Measurements from ENCODE around the gene SERPINI2. TPM values are rescaled to one million over a fixed set of nuclear protein-coding genes. Genes with fewer than 3 reads are reported as not detected.
"Not testable (repeated sequence)": the region's sequence is repeated elsewhere in the genome, so short reads cannot be mapped to it uniquely, and the experiment has no call there.

The SERPINI2 gene
- total and polyA plus RNA-seq, 4 donors, result 0.49 to 0.64 (median 0.51) TPM; not detected in 1

- H3K27me3 ChIP-seq (ENCODE audit: control insufficient read depth in 1 of 2, insufficient read depth in 2 of 2, low read length in 1 of 2); H3K27ac ChIP-seq (ENCODE audit: low read depth in 1 of 2, low read length in 2 of 2); ATAC-seq (ENCODE audit: low FRiP score); H3K4me1 ChIP-seq (ENCODE audit: control insufficient read depth in 1 of 2, insufficient read depth in 2 of 2, low read length in 2 of 2); intact Hi-C loops (cut with DNase I); H3K36me3 ChIP-seq (ENCODE audit: control insufficient read depth in 1 of 2, insufficient read depth in 2 of 2, low read length in 1 of 2); H3K9me3 ChIP-seq (ENCODE audit: control insufficient read depth, low read length); H3K4me3 ChIP-seq (ENCODE audit: low read length in 2 of 2); DNase-seq: not testable (repeated sequence)
- 84 to 88% methylated on average over 4 of the region's 4 CpGs for WGBS, 2 donors
Observed at GRCh38 chr3:167422396-167422795, 51.4 kb downstream of the SERPINI2 start.

GRCh38 chr3:167409611-167410010 is 64.2 kb downstream of the SERPINI2 start:
- no peaks in the 10 kb centered on the region for H3K36me3 ChIP-seq (ENCODE audit: control insufficient read depth in 1 of 2, insufficient read depth in 2 of 2, low read length in 1 of 2)
- H3K27ac ChIP-seq (ENCODE audit: low read depth in 1 of 2, low read length in 2 of 2), result no peak overlapping the region
- H3K27me3 ChIP-seq (ENCODE audit: control insufficient read depth in 1 of 2, insufficient read depth in 2 of 2, low read length in 1 of 2), result no peaks in the 10 kb centered on the region
- 79 to 85% methylated on average over 1 of the region's 1 CpG for WGBS, 2 donors
- H3K4me1 ChIP-seq (ENCODE audit: control insufficient read depth in 1 of 2, insufficient read depth in 2 of 2, low read length in 2 of 2), result no peaks in the 10 kb centered on the region
- no peak overlapping the region for H3K4me3 ChIP-seq (ENCODE audit: low read length in 2 of 2)
- ATAC-seq (ENCODE audit: low FRiP score) (no peak), DNase-seq (no peak)
- intact Hi-C loops (cut with DNase I), result no loop called here
- no peaks in the 10 kb centered on the region for H3K9me3 ChIP-seq (ENCODE audit: control insufficient read depth, low read length)

GRCh38 chr3:167406876-167407492 is 66.9 kb downstream of the SERPINI2 start:
- DNase-seq (peak in 1 of 2 donors; percentile 49), ATAC-seq (ENCODE audit: low FRiP score) (no peak)
- intact Hi-C loops (cut with DNase I), result no loop called here
- no peaks in the 10 kb centered on the region for H3K36me3 ChIP-seq (ENCODE audit: control insufficient read depth in 1 of 2, insufficient read depth in 2 of 2, low read length in 1 of 2)
- no peaks in the 10 kb centered on the region for H3K27me3 ChIP-seq (ENCODE audit: control insufficient read depth in 1 of 2, insufficient read depth in 2 of 2, low read length in 1 of 2)
- no peaks in the 10 kb centered on the region for H3K4me1 ChIP-seq (ENCODE audit: control insufficient read depth in 1 of 2, insufficient read depth in 2 of 2, low read length in 2 of 2)
- H3K4me3 ChIP-seq (ENCODE audit: low read length in 2 of 2), result no peak overlapping the region
- H3K9me3 ChIP-seq (ENCODE audit: control insufficient read depth, low read length), result no peaks in the 10 kb centered on the region
- no peak overlapping the region for H3K27ac ChIP-seq (ENCODE audit: low read depth in 1 of 2, low read length in 2 of 2)
- WGBS, 2 donors, result 46 to 65% methylated on average over 3 of the region's 3 CpGs

- H3K27me3 ChIP-seq (ENCODE audit: control insufficient read depth in 1 of 2, insufficient read depth in 2 of 2, low read length in 1 of 2), result no peaks in the 10 kb centered on the region
- 0 to 7% methylated on average over 1 of the region's 1 CpG for WGBS, 2 donors
- H3K4me3 ChIP-seq (ENCODE audit: low read length in 2 of 2), result no peak overlapping the region
- intact Hi-C loops (cut with DNase I), result no loop called here
- no peaks in the 10 kb centered on the region for H3K36me3 ChIP-seq (ENCODE audit: control insufficient read depth in 1 of 2, insufficient read depth in 2 of 2, low read length in 1 of 2)
- no peak overlapping the region for H3K27ac ChIP-seq (ENCODE audit: low read depth in 1 of 2, low read length in 2 of 2)
- DNase-seq (no peak), ATAC-seq (ENCODE audit: low FRiP score) (no peak)
- H3K9me3 ChIP-seq (ENCODE audit: control insufficient read depth, low read length), result no peaks in the 10 kb centered on the region
- H3K4me1 ChIP-seq (ENCODE audit: control insufficient read depth in 1 of 2, insufficient read depth in 2 of 2, low read length in 2 of 2), result no peaks in the 10 kb centered on the region
Observed at GRCh38 chr3:167397826-167398225, 76.0 kb downstream of the SERPINI2 start.

GRCh38 chr3:167396075-167396474 is 77.8 kb downstream of the SERPINI2 start:
- intact Hi-C loops (cut with DNase I), result no loop called here
- Histone ChIP-seq H3K9me3 (ENCODE audit: control insufficient read depth, low read length) (no peaks in the 10 kb centered on the region), H3K27me3 (ENCODE audit: control insufficient read depth in 1 of 2, insufficient read depth in 2 of 2, low read length in 1 of 2) (no peaks in the 10 kb centered on the region), H3K4me1 (ENCODE audit: control insufficient read depth in 1 of 2, insufficient read depth in 2 of 2, low read length in 2 of 2) (no peaks in the 10 kb centered on the region), H3K36me3 (ENCODE audit: control insufficient read depth in 1 of 2, insufficient read depth in 2 of 2, low read length in 1 of 2) (no peaks in the 10 kb centered on the region), H3K4me3 (ENCODE audit: low read length in 2 of 2) (no peak overlapping the region), H3K27ac (ENCODE audit: low read depth in 1 of 2, low read length in 2 of 2) (no peak overlapping the region)
- ATAC-seq (ENCODE audit: low FRiP score), result no peak
- 63 to 76% methylated on average over 2 of the region's 2 CpGs for WGBS, 2 donors
- no peak for DNase-seq

GRCh38 chr3:167394003-167394402 is 79.8 kb downstream of the SERPINI2 start:
- Histone ChIP-seq H3K4me1 (ENCODE audit: control insufficient read depth in 1 of 2, insufficient read depth in 2 of 2, low read length in 2 of 2) (no peaks in the 10 kb centered on the region), H3K4me3 (ENCODE audit: low read length in 2 of 2) (no peak overlapping the region), H3K9me3 (ENCODE audit: control insufficient read depth, low read length) (no peaks in the 10 kb centered on the region), H3K36me3 (ENCODE audit: control insufficient read depth in 1 of 2, insufficient read depth in 2 of 2, low read length in 1 of 2) (no peaks in the 10 kb centered on the region), H3K27me3 (ENCODE audit: control insufficient read depth in 1 of 2, insufficient read depth in 2 of 2, low read length in 1 of 2) (no peaks in the 10 kb centered on the region), H3K27ac (ENCODE audit: low read depth in 1 of 2, low read length in 2 of 2) (no peak overlapping the region)
- ATAC-seq (ENCODE audit: low FRiP score) (no peak), DNase-seq (no peak)
- intact Hi-C loops (cut with DNase I), result no loop called here
- 25 to 27% methylated on average over 2 of the region's 2 CpGs for WGBS, 2 donors

Other genes with a start within 250 kb of the SERPINI2 start
- not detected for gene ZBBX, start 93.7 kb downstream of the SERPINI2 start, total RNA-seq
- not detected for gene ZBBX, start 93.7 kb downstream of the SERPINI2 start, polyA plus RNA-seq
- gene WDR49, start 179.9 kb upstream of the SERPINI2 start, total RNA-seq, result 1 to 10 TPM; 1.7 to 3.0 TPM
- 1 to 10 TPM in 1 of 2 donors, not detected in 1; 3.8 TPM for gene WDR49, start 179.9 kb upstream of the SERPINI2 start, polyA plus RNA-seq

Data from aorta (tissue), 5 donors.